Adrenal gland (tissue), 19 donors: Measurements from ENCODE around the gene GLP2R. TPM values are rescaled to one million over a fixed set of nuclear protein-coding genes. Genes with fewer than 3 reads are reported as not detected.
"Not testable (repeated sequence)": the region's sequence is repeated elsewhere in the genome, so short reads cannot be mapped to it uniquely, and the experiment has no call there.

ENCODE experiments used
- DNase-seq, 7 donors: peaks; one replicate each; pipeline ENCODE4 v3.0.0-alpha.2; 2019 to 2020
- H3K27ac ChIP-seq, 5 donors: fragments of 200-600 bp; sonication (generic) in 4 of 5; 1 replicate in 3 of 5; 2 replicates in 2 of 5; pipeline versions ENCODE4 v1.5.1 to v1.8.0; 2016 to 2020; ENCODE audit warnings: mild to moderate bottlenecking in 1 of 5
- H3K27me3 ChIP-seq: fragments of 200-600 bp; 2 replicates; pipeline ENCODE4 v1.8.0; 2021
- H3K36me3 ChIP-seq, 2 donors: fragments of 200-600 bp; replicated peaks in 1 of 2; 1 replicate in 1 of 2; 2 replicates in 1 of 2; pipeline versions ENCODE4 v1.5.1 to v1.8.0; 2018 to 2022
- H3K4me1 ChIP-seq, 2 donors: fragments of 200-600 bp; replicated peaks in 1 of 2; 1 replicate in 1 of 2; 2 replicates in 1 of 2; pipeline versions ENCODE4 v1.5.1 to v1.8.0; 2018 to 2021
- H3K4me3 ChIP-seq, 4 donors: fragments of 200-600 bp; sonication (generic) in 3 of 4; one replicate each; pipeline ENCODE4 v1.5.1; 2016 to 2018
- H3K9me3 ChIP-seq, 3 donors: fragments of 200-600 bp; sonication (generic) in 1 of 3; replicated peaks in 1 of 3; 1 replicate in 2 of 3; 2 replicates in 1 of 3; pipeline versions ENCODE4 v1.5.1 to v1.8.0; 2016 to 2021
- CTCF ChIP-seq, 6 experiments: fragments of 450-650 bp in 4 of 6; fragments of 200-600 bp in 2 of 6; sonication (generic) in 1 of 6; IDR thresholded peaks; 1 replicate in 5 of 6; 2 replicates in 1 of 6; pipeline versions ENCODE4 v1.5.1 to v1.8.0; 2016 to 2021; ENCODE audit warnings: antibody characterized with exemption in 6 of 6, mild to moderate bottlenecking in 2 of 6, moderate library complexity in 1 of 6
- POLR2A ChIP-seq, 2 donors: fragments of 450-650 bp; IDR thresholded peaks; one replicate each; pipeline ENCODE4 v1.6.1; 2017; ENCODE audit warnings: antibody characterized with exemption in 2 of 2, mild to moderate bottlenecking in 2 of 2, moderate library complexity in 1 of 2
- WGBS, 4 donors: extraction: QIAGEN DNeasy Blood & Tissue Kit in 2 of 4; methylation state at CpG; one replicate each; pipeline versions ENCODE4 v1.1.5 to v1.1.7; 2013 to 2017; 5-methylcytosine and 5-hydroxymethylcytosine counted together
- intact Hi-C, 2 donors: fragments of 100-400 bp; cut with DNase I; formaldehyde crosslinking; loops; one replicate each; pipeline versions ENCODE4 v1.14.1 to v1.15.0; 2022 to 2023
- long read RNA-seq, 10 donors: library from polyadenylated mRNA in 3 of 10; unstranded in 2 of 10; stranded (forward) in 1 of 10; transcript quantifications; one replicate each; pipeline ENCODE4 v2.0.0 and lab custom pipeline, GENCODE V29; 2021 to 2026
- polyA plus RNA-seq, 3 donors: library from polyadenylated mRNA; stranded (reverse); fragments of 200-250 nt in 2 of 3; fragments of 350-450 nt in 1 of 3; fragmentation: Illumina TruSeq in 1 of 3; extraction: RNeasy Lipid Tissue Mini Kit (QIAGEN cat#74804) in 1 of 3; gene quantifications; one replicate each; pipeline ENCODE4 v1.2.3, GENCODE V29; 2013 to 2014
- total RNA-seq, 9 donors: library from RNA; depleted of rRNA in 4 of 9; stranded (reverse); fragments of >200 nt in 4 of 9; fragments of 120-200 nt in 1 of 9; fragmentation: NEBNext Ultra II Directional in 1 of 9; extraction: Animal tissue kit (Norgen Biotek cat#: 25700) in 1 of 9; gene quantifications; one replicate each; pipeline versions ENCODE4 v1.1.0 to v1.2.4, GENCODE V29; 2013 to 2023
- donor health status: healthy with polysubstance abuse.
- donor health status: Bipolar disorder and iron deficiency.
- donor health status: DM: yes; HTN: yes; CAD: no.
- donor health status: DM: no; HTN: no; CAD: no.
- donor health status: DM: no; HTN: no; CAD: no.
- donor health status: DM: yes; HTN: yes; CAD: no.

Gene GLP2R
- total RNA-seq (1 to 10 TPM in 1 of 9 donors, under 1 TPM in 7, not detected in 1; 0.07 to 1.2 (median 0.38) TPM), polyA plus RNA-seq (under 1 TPM; 0.24 to 0.40 (median 0.24) TPM)
- long read RNA-seq, donor 1: 0 reads
- long read RNA-seq, donor 2: 0 reads
- long read RNA-seq, donor 3: 0 reads
- long read RNA-seq, donor 4: 0 reads
- long read RNA-seq, donor 5: 0 reads
- long read RNA-seq, donor 6: 0 reads
- long read RNA-seq, donor 7: 0 reads
- long read RNA-seq, donor 8: 0 reads
- long read RNA-seq, donor 9: 0 reads
- long read RNA-seq, donor 10: 0 reads

GRCh38 chr17:9825641-9826150 is at the start of gene GLP2R:
Gene GLP2R (plus strand): TSS chr17:9825924. CDS start chr17:9826064, 140 bp downstream.
- no peak for DNase-seq
- intact Hi-C loops: no loop called here
- H3K4me1 ChIP-seq: no peaks in the 10 kb centered on the region

DNA sequence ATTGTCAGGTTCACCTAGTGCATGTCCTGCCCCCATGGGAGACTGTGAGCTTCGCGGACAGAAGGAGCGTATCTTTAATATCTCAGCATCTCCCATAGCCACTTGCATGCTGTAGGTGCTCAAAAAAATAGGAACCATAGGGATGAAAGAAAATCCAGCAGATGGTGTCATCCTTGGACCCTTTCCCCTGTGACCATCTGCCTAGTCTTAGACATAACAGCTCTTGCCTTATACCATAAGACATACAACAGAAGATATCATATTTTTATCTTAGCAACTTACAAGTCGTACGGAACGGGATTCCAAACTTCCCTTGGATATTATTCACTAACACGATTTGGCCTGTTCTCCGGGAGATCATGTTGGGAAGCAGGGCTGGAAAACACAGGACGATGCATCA is 48.8 kb upstream of the GLP2R start:
- intact Hi-C loops: no loop called here
- Histone ChIP-seq H3K36me3 (no peaks in the 10 kb centered on the region), H3K4me3 (no peak overlapping the region), H3K27ac (no peak overlapping the region), H3K4me1 (no peaks in the 10 kb centered on the region), H3K9me3 (no peaks in the 10 kb centered on the region), H3K27me3 (peaks cover 4% of the 10 kb centered on the region)
- no peak for DNase-seq
- WGBS, 4 donors: 81 to 89% (median 86%) methylated on average over 9 of the region's 9 CpGs
- no peak for TF ChIP-seq POLR2A (IDR thresholded peaks at IDR 0.05)
- no peak for TF ChIP-seq CTCF (IDR thresholded peaks at IDR 0.05)

More at GRCh38 chr17:9825641-9826150, at the start of gene GLP2R:
- Histone ChIP-seq H3K4me3 (no peak within 1 kb of the TSS), H3K27ac (no peak within 1 kb of the TSS), H3K27me3 (no peaks in the 10 kb centered on the region), H3K9me3 (no peaks in the 10 kb centered on the region), H3K36me3 (no peaks in the 10 kb centered on the region)
- whole genome bisulfite sequencing, 4 donors: 42 to 59% (median 49%) methylated on average over 15 to 21 of the region's 21 CpGs
- TF ChIP-seq POLR2A (IDR thresholded peaks at IDR 0.05): no peak
- no peak for TF ChIP-seq CTCF (IDR thresholded peaks at IDR 0.05)

GRCh38 chr17:9780552-9780951 is 45.2 kb upstream of the GLP2R start:
- H3K9me3 ChIP-seq: no peaks in the 10 kb centered on the region
- no peaks in the 10 kb centered on the region for H3K36me3 ChIP-seq
- no peaks in the 10 kb centered on the region for H3K4me1 ChIP-seq
- 75 to 84% (median 81%) methylated on average over 3 of the region's 3 CpGs for WGBS, 4 donors
- TF ChIP-seq CTCF (IDR thresholded peaks at IDR 0.05) (no peak), POLR2A (IDR thresholded peaks at IDR 0.05) (no peak)
- DNase-seq: no peak
- no peak overlapping the region for H3K4me3 ChIP-seq
- no peaks in the 10 kb centered on the region for H3K27me3 ChIP-seq
- intact Hi-C loops: no loop called here
- no peak overlapping the region for H3K27ac ChIP-seq

GRCh38 chr17:9783050-9783449 is 42.7 kb upstream of the GLP2R start:
- no peaks in the 10 kb centered on the region for H3K36me3 ChIP-seq
- intact Hi-C loops: no loop called here
- no peak for DNase-seq
- no peaks in the 10 kb centered on the region for H3K4me1 ChIP-seq
- no peaks in the 10 kb centered on the region for H3K27me3 ChIP-seq
- H3K4me3 ChIP-seq: no peak overlapping the region
- TF ChIP-seq CTCF (IDR thresholded peaks at IDR 0.05) (no peak), POLR2A (IDR thresholded peaks at IDR 0.05) (no peak)
- WGBS, 4 donors: 52 to 65% (median 55%) methylated on average over 4 of the region's 4 CpGs
- H3K27ac ChIP-seq: no peak overlapping the region
- H3K9me3 ChIP-seq: no peaks in the 10 kb centered on the region

- H3K36me3 ChIP-seq, H3K27ac ChIP-seq, H3K4me3 ChIP-seq, DNase-seq, H3K9me3 ChIP-seq, H3K4me1 ChIP-seq, H3K27me3 ChIP-seq, intact Hi-C loops: not testable (repeated sequence)
- WGBS, 4 donors: 79 to 89% (median 87%) methylated on average over 5 of the region's 5 CpGs
Measured at GRCh38 chr17:9783465-9783864, 42.3 kb upstream of the GLP2R start.
